Activated CD8-positive, alpha-beta T cell treated with anti-CD3 and anti-CD28 coated beads, Interleukin-2, amount 10 ng/mL, durations not matched to agents 7 days and 5 days (primary cell): ENCODE data around the gene NGFR. TPM values are rescaled to one million over a fixed set of nuclear protein-coding genes. Genes with fewer than 3 reads are reported as not detected.

Source experiments
- ATAC-seq: fragments of 150-1000 bp; cut with Tn5 transposase; one replicate; pipeline ENCODE4 v1.10.0; 2021; ENCODE audit warnings: moderate library complexity
- CTCF ChIA-PET: fragments of 350-600 bp; sonication (Branson Sonifier 250); formaldehyde crosslinking; loops from one replicate; lab custom pipeline; 2021; ENCODE audit warnings: antibody characterized with exemption; lab: Charles Lee
- POLR2A ChIA-PET: fragments of 350-600 bp; sonication (Branson Sonifier 250); formaldehyde crosslinking; loops from one replicate; lab custom pipeline; 2021; ENCODE audit warnings: antibody characterized with exemption; lab: Charles Lee
- DNase-seq: peaks from one replicate; pipeline ENCODE4 v3.0.0-alpha.2; 2020
- H3K27ac Mint-ChIP-seq: one replicate; pipeline ENCODE4 v1.8.0; 2021; ENCODE audit warnings: mild to moderate bottlenecking, mixed read lengths
- H3K27me3 Mint-ChIP-seq: one replicate; pipeline ENCODE4 v1.8.0; 2021; ENCODE audit warnings: low read depth, mixed read lengths
- H3K36me3 Mint-ChIP-seq: one replicate; pipeline ENCODE4 v1.8.0; 2021; ENCODE audit warnings: low read depth, mixed read lengths
- H3K4me1 Mint-ChIP-seq: one replicate; pipeline ENCODE4 v1.8.0; 2021; ENCODE audit warnings: low read depth, mixed read lengths
- H3K4me3 Mint-ChIP-seq: one replicate; pipeline ENCODE4 v1.8.0; 2021; ENCODE audit warnings: mild to moderate bottlenecking, mixed read lengths
- H3K9me3 Mint-ChIP-seq: one replicate; pipeline ENCODE4 v1.8.0; 2022; ENCODE audit warnings: mixed read lengths; ENCODE audit not compliant: insufficient read depth
- total RNA-seq, 2 experiments: library from RNA; stranded (reverse); gene quantifications; one replicate each; pipeline ENCODE4 v1.2.3, GENCODE V29; 2021

NGFR gene
- total RNA-seq, 2 experiments from 2014 or later: 0.11 TPM; not detected in 1

DNA sequence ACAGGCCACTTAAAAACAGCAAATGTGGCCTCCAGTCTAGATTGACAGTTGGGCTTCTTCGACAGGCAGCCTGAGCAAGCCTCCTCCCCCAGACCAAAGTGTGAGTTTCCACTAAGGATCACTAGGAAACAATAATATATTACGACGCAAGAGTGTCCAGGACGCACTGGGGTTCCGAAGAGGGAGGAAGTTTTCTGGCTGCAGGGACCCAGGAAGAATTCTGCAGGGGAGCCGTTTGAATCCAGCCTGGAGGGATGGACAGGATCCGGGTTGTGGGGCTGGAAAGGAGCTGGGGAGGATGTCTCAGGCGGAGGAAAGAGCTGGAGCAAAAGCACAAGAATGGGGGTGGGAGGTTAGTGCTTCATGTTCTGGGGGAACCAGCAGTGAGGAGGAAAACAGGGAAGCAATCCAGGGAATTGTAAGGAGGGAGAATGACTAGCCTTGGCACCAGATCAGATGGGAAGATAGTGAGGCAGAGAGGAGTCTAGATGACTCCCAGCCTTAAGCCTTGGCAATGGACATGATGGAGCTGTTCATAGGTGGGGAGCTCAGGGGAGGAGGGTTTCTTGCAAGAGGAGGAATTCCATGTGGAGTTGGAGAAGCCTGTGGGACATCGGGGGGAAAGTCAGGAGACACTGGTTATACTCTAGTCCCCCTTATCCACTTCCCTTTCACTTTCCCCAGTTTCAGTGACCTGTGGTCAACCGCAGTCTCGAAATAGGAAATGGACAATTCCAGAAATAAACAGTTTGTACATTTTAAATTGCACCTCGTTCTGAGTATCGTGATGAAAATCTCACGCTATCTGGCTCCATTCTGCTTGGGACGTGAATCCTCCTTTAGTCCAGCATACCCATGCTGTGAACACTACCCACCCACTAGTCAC lies 26.6 kb downstream of the NGFR start:
- Mint-ChIP-seq H3K27me3 (peaks cover 3% of the 10 kb centered on the region), H3K27ac (no peak overlapping the region), H3K9me3 (no peaks in the 10 kb centered on the region), H3K4me3 (no peak overlapping the region), H3K4me1 (peaks cover 5% of the 10 kb centered on the region), H3K36me3 (no peaks in the 10 kb centered on the region)
- ATAC-seq: no peak
- CTCF ChIA-PET: interaction anchor here (0.9 to 2.4 kb wide), 2 partner anchors 35 kb away, joined by 3 to 8 read pairs; no protein-coding TSS in a partner anchor
- POLR2A ChIA-PET: no interaction called here
- DNase-seq: no peak

DNA sequence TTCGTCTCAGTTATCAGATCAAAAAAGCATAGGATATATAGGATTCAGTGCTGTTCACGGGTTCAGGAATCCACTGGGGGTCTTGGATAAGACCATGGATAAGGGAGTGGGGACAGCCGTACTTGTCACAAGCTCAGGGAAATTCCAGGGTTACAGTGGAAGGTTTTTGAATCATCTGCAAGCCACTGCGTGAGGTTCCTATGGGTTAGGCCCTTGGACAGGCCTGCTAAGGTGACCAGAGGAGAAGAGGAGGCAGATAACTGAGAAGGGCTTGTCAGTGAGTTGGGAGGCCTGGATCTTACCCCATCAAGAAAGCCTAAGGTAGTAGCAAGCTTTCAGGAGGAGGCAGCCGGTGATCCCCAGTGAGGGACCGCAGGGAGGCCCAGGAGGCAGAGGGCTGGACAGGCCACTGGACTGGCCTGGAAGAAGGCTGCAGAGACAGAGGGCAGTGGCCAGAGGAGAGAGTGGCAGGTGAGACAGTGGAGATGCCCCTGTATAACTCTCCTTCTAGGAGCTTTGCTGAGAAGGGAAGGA lies 27.3 kb downstream of the NGFR start:
- DNase-seq: no peak
- Mint-ChIP-seq H3K4me3 (no peak overlapping the region), H3K36me3 (no peaks in the 10 kb centered on the region), H3K4me1 (peaks cover 5% of the 10 kb centered on the region), H3K27me3 (peaks cover 3% of the 10 kb centered on the region), H3K27ac (no peak overlapping the region), H3K9me3 (no peaks in the 10 kb centered on the region)
- ATAC-seq: no peak
- CTCF ChIA-PET: interaction anchor here (2.4 kb wide), 1 partner anchor 34 kb away, joined by 8 read pairs; no protein-coding TSS in a partner anchor
- POLR2A ChIA-PET: no interaction called here

DNA sequence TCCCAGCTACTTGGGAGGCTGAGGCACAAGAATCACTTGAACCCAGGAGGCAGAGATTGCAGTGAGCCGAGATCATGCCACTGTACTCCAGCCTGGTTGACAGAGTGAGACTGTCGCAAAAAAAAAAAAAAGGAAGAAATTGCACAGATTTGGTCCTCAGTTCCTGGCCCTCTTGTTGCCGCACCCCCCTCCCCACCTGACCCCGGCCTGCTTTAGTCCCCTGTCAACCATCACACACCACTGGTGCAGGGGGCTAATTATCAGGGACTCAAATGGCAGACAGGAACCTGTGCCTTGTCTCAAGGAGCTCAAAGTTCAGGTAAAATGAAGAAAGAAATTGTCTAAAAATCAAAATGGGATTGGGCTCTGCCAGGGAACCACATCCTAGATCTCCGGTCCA lies 28.1 kb downstream of the NGFR start:
- Mint-ChIP-seq H3K27ac (no peak overlapping the region), H3K4me3 (no peak overlapping the region), H3K9me3 (no peaks in the 10 kb centered on the region), H3K36me3 (no peaks in the 10 kb centered on the region), H3K4me1 (peaks cover 5% of the 10 kb centered on the region), H3K27me3 (peaks cover 6% of the 10 kb centered on the region)
- DNase-seq: no peak
- ATAC-seq: no peak
- POLR2A ChIA-PET: no interaction called here
- CTCF ChIA-PET: interaction anchor here (2.4 kb wide), 1 partner anchor 33 kb away, joined by 8 read pairs; no protein-coding TSS in a partner anchor

DNA sequence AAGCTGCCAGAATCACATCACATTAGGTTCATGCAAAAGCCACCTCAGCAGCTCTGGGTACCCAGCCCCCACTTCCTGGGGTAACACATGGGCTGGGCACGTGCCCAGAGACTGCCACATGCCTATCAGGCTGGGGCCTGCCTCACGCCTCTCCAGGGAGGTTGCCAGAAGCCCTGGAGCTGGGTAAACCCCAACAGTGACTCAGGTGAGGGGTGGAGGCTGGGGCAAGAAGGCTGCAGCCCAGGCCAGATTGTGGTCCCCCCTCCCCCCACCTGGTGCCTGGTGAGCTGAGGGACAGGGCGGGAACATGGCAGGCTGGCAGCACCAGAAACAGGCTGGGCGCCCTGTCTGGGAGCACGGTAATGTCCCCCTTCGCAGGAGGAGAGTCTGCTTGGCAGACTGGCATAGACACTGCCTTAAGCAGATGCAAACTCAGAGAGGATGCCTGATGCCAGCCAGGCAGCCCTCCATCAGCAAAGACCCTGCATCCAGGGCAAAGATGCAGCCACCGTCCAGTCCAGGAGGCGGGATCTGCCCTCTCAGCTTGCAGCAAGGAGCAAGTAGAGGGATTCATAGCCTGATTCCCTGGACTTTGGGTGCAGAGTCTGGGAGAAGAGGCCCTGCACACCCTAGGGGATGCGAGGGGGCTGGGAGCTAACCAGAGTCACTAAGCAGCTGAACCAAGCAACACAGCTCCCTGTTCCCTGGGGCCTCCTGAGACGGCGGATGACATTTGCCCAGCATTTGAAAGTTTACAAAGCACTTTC lies 28.8 kb downstream of the NGFR start:
- no peak overlapping the region for H3K27ac Mint-ChIP-seq
- POLR2A ChIA-PET: no interaction called here
- CTCF ChIA-PET: interaction anchor here (2.4 kb wide), 1 partner anchor 33 kb away, joined by 8 read pairs; no protein-coding TSS in a partner anchor
- no peaks in the 10 kb centered on the region for H3K36me3 Mint-ChIP-seq
- peak; percentile 51 for ATAC-seq
- peak; percentile 43 for DNase-seq
- H3K4me1 Mint-ChIP-seq: peaks cover 5% of the 10 kb centered on the region
- no peak overlapping the region for H3K4me3 Mint-ChIP-seq
- H3K27me3 Mint-ChIP-seq: peaks cover 9% of the 10 kb centered on the region
- H3K9me3 Mint-ChIP-seq: no peaks in the 10 kb centered on the region

DNA sequence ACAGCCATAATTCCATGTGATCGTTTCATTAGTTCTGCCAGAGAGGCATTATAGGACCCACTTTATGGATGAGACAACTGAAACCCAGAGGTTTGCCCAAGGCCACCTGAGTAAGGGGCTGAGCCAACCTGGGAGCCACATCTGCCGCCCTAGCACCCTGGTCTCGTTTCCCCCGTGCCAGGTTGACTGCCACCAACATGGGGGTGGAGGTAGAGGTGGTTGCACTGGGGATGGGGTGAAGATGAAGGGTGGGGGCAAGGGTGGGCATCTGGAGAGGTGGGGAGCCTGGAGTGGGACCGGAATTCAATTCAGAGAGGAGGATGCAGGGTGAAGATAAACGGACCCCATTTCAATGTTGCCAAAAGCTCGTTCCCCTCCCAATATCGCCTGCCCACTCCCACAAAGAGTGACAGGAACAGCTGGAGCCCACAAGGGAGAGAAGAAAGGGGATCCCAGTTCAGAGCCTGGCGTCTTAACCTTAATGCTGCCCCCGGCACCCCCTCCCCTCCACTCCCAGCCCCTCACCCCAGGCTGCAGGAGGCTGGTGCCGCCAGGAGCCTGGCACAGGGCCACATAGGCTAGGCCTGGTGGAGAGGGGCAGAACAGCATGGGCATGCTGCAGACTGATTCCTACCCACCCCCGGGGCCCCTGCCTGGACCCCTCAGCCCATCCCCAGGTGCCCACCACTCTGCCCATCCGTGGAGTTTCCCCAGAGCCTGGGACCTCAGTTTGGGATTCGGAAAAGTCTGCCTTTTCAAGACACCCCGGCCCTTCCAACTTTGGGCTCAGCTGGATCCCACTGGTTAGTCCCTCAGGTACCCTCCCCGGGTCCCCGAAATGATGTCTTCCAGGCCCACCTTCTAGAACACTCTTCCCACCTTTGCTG lies 29.6 kb downstream of the NGFR start:
- Mint-ChIP-seq H3K9me3 (no peaks in the 10 kb centered on the region), H3K27ac (no peak overlapping the region), H3K4me1 (peaks cover 5% of the 10 kb centered on the region), H3K27me3 (peaks cover 10% of the 10 kb centered on the region), H3K4me3 (no peak overlapping the region), H3K36me3 (no peaks in the 10 kb centered on the region)
- POLR2A ChIA-PET: no interaction called here
- ATAC-seq: no peak
- CTCF ChIA-PET: no interaction called here
- no peak for DNase-seq

DNA sequence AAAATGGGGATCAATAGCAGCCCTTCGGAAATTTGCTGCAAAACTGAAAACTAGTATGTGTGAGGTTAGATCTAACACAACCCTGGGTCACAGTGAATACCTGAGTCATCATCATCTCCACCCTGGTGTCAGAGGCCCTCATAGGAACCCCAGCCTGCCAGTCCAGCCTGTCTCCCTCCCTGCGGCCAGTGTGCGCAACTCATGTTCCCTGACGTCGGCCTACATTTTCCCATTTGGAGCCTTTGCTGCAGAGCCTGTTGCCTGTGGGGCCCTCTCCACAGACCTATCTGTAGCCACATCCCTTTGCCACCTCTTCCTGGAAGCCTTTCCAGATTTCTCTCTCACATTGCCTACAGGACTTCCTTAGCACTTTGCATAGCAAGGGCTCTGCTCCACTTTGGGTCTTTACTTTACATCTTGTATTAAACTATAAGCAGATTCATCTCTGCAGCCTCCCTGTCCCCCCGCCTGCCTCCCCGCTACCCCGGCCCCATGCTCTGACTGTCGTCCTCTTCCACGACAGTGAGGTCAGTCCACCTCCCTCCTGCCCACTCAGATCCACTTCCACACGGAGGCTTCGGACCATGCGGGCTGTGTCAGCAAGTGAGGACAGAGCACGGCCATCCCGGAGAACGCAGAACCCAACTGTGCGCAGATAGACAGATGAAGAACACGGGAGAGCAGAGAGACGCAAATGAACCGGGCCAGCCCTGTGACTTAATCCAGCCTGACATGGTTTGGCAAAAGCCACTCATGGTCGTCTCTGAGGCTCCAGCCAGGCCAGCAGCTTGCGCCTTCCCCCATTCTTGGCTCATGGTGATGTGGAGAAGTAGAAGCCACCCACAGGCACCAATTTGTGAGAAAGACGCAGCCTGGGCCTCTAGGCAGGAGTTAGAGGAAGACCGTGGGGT lies 31.0 kb downstream of the NGFR start:
- H3K27me3 Mint-ChIP-seq: peaks cover 15% of the 10 kb centered on the region
- no peak overlapping the region for H3K27ac Mint-ChIP-seq
- H3K4me3 Mint-ChIP-seq: no peak overlapping the region
- ChIA-PET CTCF (no interaction called here), POLR2A (no interaction called here)
- no peak for DNase-seq
- H3K9me3 Mint-ChIP-seq: no peaks in the 10 kb centered on the region
- no peaks in the 10 kb centered on the region for H3K36me3 Mint-ChIP-seq
- no peak for ATAC-seq
- peaks cover 5% of the 10 kb centered on the region for H3K4me1 Mint-ChIP-seq

DNA sequence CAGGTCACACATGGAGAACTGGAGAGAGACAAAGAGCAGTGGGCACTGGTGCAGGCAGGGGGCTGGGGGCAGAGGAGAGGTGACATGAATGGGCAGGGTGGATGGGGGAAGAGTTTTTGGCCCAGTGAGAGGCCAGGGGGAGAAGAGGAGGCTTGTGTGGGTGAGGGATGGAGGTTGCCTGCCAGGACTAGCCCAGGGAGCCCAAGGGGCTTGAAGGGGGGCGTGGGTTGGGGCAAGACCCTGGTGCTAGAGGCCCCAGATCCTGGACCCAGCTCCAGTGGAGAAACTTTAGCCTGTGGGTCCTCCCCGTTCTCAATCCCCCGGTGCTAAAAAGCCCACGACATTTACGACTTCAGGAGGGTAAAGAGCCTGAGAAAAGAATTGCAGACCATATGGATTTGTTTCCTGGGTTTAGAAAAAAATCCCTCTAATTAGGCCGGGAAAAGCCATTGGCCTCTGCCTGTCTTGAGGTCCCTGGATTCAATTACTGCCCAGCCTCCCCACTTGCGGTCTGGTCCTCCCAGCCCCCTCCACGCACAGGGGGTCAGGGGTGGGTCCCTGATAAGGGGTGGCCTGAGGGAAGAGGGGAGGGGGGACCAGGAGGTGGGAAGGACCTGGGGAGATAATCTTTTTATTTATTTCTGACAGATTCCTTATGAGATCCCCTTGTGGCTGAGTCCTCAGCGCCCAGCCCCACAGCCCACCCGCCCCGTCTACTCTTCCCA lies 33.0 kb downstream of the NGFR start:
- H3K27ac Mint-ChIP-seq: peak overlapping the region; percentile 12
- H3K36me3 Mint-ChIP-seq: no peaks in the 10 kb centered on the region
- no peaks in the 10 kb centered on the region for H3K9me3 Mint-ChIP-seq
- DNase-seq: no peak
- ChIA-PET POLR2A (no interaction called here), CTCF (no interaction called here)
- peaks cover 5% of the 10 kb centered on the region for H3K4me1 Mint-ChIP-seq
- no peak for ATAC-seq
- H3K27me3 Mint-ChIP-seq: peaks cover 27% of the 10 kb centered on the region
- no peak overlapping the region for H3K4me3 Mint-ChIP-seq

DNA sequence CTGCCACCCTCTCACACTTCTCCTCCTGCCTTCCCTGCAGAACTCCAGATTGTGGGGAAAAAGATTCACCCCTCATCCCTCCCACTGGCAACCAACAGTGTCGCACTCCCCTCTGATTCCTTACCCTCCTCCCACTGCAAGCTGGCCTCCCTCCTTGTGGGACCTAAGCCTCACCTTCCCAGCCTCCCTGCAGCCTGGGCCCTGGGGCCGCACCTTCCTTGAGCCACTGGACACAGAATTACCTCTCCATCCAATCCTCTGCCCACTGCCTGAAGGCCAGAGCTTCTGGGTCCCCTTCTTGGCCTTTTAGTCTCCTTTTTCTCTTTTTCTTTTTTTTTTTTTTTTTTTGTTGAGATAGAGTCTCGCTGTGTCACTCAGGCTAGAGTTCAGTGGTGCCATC lies 33.9 kb downstream of the NGFR start:
- H3K9me3 Mint-ChIP-seq: no peaks in the 10 kb centered on the region
- POLR2A ChIA-PET: no interaction called here
- CTCF ChIA-PET: no interaction called here

DNA sequence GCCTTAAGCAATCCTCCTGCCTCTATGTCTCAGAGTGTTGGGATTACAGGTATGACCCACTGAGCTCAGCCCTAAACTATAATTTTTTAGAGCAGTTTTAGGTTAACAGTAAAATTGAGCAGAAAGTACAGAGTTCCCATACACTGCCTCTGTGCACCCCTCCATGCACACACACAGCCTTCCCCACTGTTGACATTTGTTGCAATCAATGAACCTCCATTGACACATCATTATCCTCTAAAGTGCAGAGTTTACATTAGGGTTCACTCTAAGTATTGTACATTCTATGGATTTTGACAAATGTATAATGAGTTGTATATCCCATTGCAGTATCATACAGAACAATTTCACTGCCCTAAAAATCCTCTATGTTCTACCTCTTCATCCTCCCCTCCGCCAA lies 35.0 kb downstream of the NGFR start:
- ChIA-PET POLR2A (no interaction called here), CTCF (no interaction called here)
- no peak overlapping the region for H3K4me3 Mint-ChIP-seq
- ATAC-seq (no peak), DNase-seq (no peak)
- H3K4me1 Mint-ChIP-seq: no peaks in the 10 kb centered on the region
- no peaks in the 10 kb centered on the region for H3K36me3 Mint-ChIP-seq
- no peaks in the 10 kb centered on the region for H3K9me3 Mint-ChIP-seq
- H3K27me3 Mint-ChIP-seq: peaks cover 30% of the 10 kb centered on the region
- H3K27ac Mint-ChIP-seq: no peak overlapping the region

More for the DNA sequence above, 33.9 kb downstream of the NGFR start:
- Mint-ChIP-seq H3K27me3 (peaks cover 30% of the 10 kb centered on the region), H3K4me3 (no peak overlapping the region), H3K36me3 (no peaks in the 10 kb centered on the region), H3K27ac (no peak overlapping the region), H3K4me1 (no peaks in the 10 kb centered on the region)
- ATAC-seq (no peak), DNase-seq (no peak)

DNA sequence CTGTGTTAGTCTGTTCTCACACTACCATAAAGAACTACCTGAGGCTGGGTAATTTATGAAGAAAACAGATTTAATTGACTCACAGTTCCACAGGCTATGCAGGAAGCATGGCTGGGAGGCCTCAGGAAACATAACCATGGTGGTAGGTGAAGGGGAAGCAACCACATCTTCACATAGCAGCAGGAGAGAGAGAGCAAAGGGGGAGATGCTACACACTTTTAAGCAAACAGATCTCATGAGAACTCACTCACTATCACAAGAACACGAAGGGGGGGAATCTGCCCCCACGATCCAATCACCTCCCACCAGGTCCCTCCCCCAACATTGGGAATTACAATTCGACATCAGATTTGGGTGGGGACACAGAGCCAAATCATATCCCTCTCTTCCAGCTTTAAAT lies 48.8 kb downstream of the NGFR start:
- Mint-ChIP-seq H3K27me3 (peaks cover 8% of the 10 kb centered on the region), H3K27ac (no peak overlapping the region), H3K36me3 (no peaks in the 10 kb centered on the region), H3K4me3 (no peak overlapping the region), H3K4me1 (peaks cover under 1% of the 10 kb centered on the region), H3K9me3 (peaks cover 4% of the 10 kb centered on the region)
- no peak for ATAC-seq
- DNase-seq: no peak
- CTCF ChIA-PET: interaction anchor here (1.4 kb wide), 1 partner anchor 13 kb away, joined by 7 read pairs; no protein-coding TSS in a partner anchor
- POLR2A ChIA-PET: no interaction called here
